ENCODE results near the gene GRAMD2B. TPM values are rescaled to one million over a fixed set of nuclear protein-coding genes. Genes with fewer than 3 reads are reported as not detected.

The GRAMD2B gene
- total RNA-seq, 3 donors from 2014 or later, result 44.8 to 83.3 (median 55.6) TPM

- intact Hi-C loops (cut with DNase I, micrococcal nuclease), result no loop called here
- H3K4me3 ChIP-seq, result no peak overlapping the region
- H3K36me3 ChIP-seq (ENCODE audit: low read depth), result no peaks in the 10 kb centered on the region
- TF ChIP-seq CTCF (IDR thresholded peaks at IDR 0.05), result no peak
- H3K9me3 ChIP-seq, result peaks cover 18% of the 10 kb centered on the region
- no peak for DNase-seq
- no peak for ATAC-seq
- peaks cover 3% of the 10 kb centered on the region for H3K4me1 ChIP-seq (ENCODE audit: low read depth)
Measured at GRCh38 chr5:126400621-126401251, 22.5 kb upstream of the GRAMD2B start.

- H3K4me3 ChIP-seq, result no peak overlapping the region
- TF ChIP-seq CTCF (IDR thresholded peaks at IDR 0.05), result no peak
- DNase-seq, result no peak
- ATAC-seq, result no peak
- peaks cover 18% of the 10 kb centered on the region for H3K9me3 ChIP-seq
- intact Hi-C loops (cut with DNase I, micrococcal nuclease), result no loop called here
- H3K36me3 ChIP-seq (ENCODE audit: low read depth), result no peaks in the 10 kb centered on the region
- peaks cover 3% of the 10 kb centered on the region for H3K4me1 ChIP-seq (ENCODE audit: low read depth)
Measured at GRCh38 chr5:126402621-126403555, 20.3 kb upstream of the GRAMD2B start.

- peaks cover 3% of the 10 kb centered on the region for H3K4me1 ChIP-seq (ENCODE audit: low read depth)
- peaks cover 17% of the 10 kb centered on the region for H3K9me3 ChIP-seq
- ATAC-seq, result no peak
- intact Hi-C loops (cut with DNase I, micrococcal nuclease), result no loop called here
- no peak overlapping the region for H3K4me3 ChIP-seq
- H3K36me3 ChIP-seq (ENCODE audit: low read depth), result no peaks in the 10 kb centered on the region
- no peak for DNase-seq
- TF ChIP-seq CTCF (IDR thresholded peaks at IDR 0.05), result no peak
Measured at GRCh38 chr5:126403876-126404275, 19.3 kb upstream of the GRAMD2B start.

- ATAC-seq (no peak), DNase-seq (no peak)
- Histone ChIP-seq H3K4me1 (ENCODE audit: low read depth) (no peaks in the 10 kb centered on the region), H3K4me3 (no peak overlapping the region), H3K36me3 (ENCODE audit: low read depth) (no peaks in the 10 kb centered on the region), H3K9me3 (no peaks in the 10 kb centered on the region)
- TF ChIP-seq CTCF (IDR thresholded peaks at IDR 0.05), result no peak
- intact Hi-C loops (cut with DNase I, micrococcal nuclease), result no loop called here
Measured at GRCh38 chr5:126410623-126411022, 12.6 kb upstream of the GRAMD2B start.

GRCh38 chr5:126413856-126414255, 9.4 kb upstream of the GRAMD2B start:
- DNase-seq (no peak), ATAC-seq (no peak)
- Histone ChIP-seq H3K4me3 (no peak overlapping the region), H3K4me1 (ENCODE audit: low read depth) (no peaks in the 10 kb centered on the region), H3K9me3 (no peaks in the 10 kb centered on the region), H3K36me3 (ENCODE audit: low read depth) (no peaks in the 10 kb centered on the region)
- intact Hi-C loops (cut with DNase I, micrococcal nuclease), result no loop called here
- no peak for TF ChIP-seq CTCF (IDR thresholded peaks at IDR 0.05)

All from mucosa of descending colon (tissue), 3 donors.